Gastroesophageal sphincter (tissue), 4 donors: ENCODE measurements around the gene KMT2C. TPM values are rescaled to one million over a fixed set of nuclear protein-coding genes. Genes with fewer than 3 reads are reported as not detected.
"Not testable (repeated sequence)": the region's sequence is repeated elsewhere in the genome, so short reads cannot be mapped to it uniquely, and the experiment has no call there.

ENCODE experiments used
- ATAC-seq: fragments of 150-250 bp; one replicate; pipeline ENCODE4 v1.9.1; 2016; ENCODE audit warnings: mild to moderate bottlenecking, moderate library complexity
- H3K27ac ChIP-seq, 4 donors: fragments of 200-600 bp; sonication (generic) in 3 of 4; 1 replicate in 3 of 4; 2 replicates in 1 of 4; pipeline ENCODE4 v1.5.1; 2016 to 2019
- H3K27me3 ChIP-seq: fragments of 200-600 bp; sonication (generic); one replicate; pipeline ENCODE4 v1.5.1; 2019
- H3K36me3 ChIP-seq, 2 donors: fragments of 200-600 bp; sonication (generic); one replicate each; pipeline ENCODE4 v1.5.1; 2019; ENCODE audit warnings: control low read depth in 1 of 2
- H3K4me1 ChIP-seq, 3 donors: fragments of 200-600 bp; sonication (generic); 1 replicate in 2 of 3; 2 replicates in 1 of 3; pipeline ENCODE4 v1.5.1; 2016 to 2019; ENCODE audit warnings: control low read depth in 2 of 3
- H3K4me3 ChIP-seq, 2 donors: fragments of 200-600 bp; sonication (generic); one replicate each; pipeline ENCODE4 v1.5.1; 2019; ENCODE audit warnings: mild to moderate bottlenecking in 1 of 2, moderate library complexity in 1 of 2
- H3K9me3 ChIP-seq, 3 donors: fragments of 200-600 bp; sonication (generic); one replicate each; pipeline ENCODE4 v1.5.1; 2017 to 2019; ENCODE audit warnings: control low read depth in 2 of 3
- EP300 ChIP-seq: sonication (generic); formaldehyde crosslinking; IDR thresholded peaks from one replicate; pipeline ENCODE4 v1.6.1; 2017; ENCODE audit warnings: antibody characterized with exemption, mild to moderate bottlenecking
- POLR2A ChIP-seq, 2 donors: fragments of 450-650 bp; IDR thresholded peaks; one replicate each; pipeline ENCODE4 v1.6.1; 2017; ENCODE audit warnings: antibody characterized with exemption in 2 of 2, mild to moderate bottlenecking in 2 of 2, moderate library complexity in 1 of 2
- POLR2AphosphoS5 ChIP-seq: sonication (generic); formaldehyde crosslinking; IDR thresholded peaks from one replicate; pipeline ENCODE4 v1.6.1; 2017; ENCODE audit warnings: antibody characterized with exemption
- WGBS, 2 donors: methylation state at CpG; one replicate each; pipeline ENCODE4 v1.1.5; 2018; ENCODE audit warnings: low coverage in 1 of 2; 5-methylcytosine and 5-hydroxymethylcytosine counted together
- total RNA-seq, 4 donors: library from RNA; depleted of rRNA; stranded (reverse); fragments of >200 nt; gene quantifications; one replicate each; pipeline ENCODE4 v1.1.0, GENCODE V29; 2016
- TF ChIP-seq, protein P1 (sequence below), 4 experiments: fragments of 200-600 bp in 2 of 4; fragments of 450-650 bp in 2 of 4; sonication (generic) in 1 of 4; IDR thresholded peaks; one replicate each; pipeline ENCODE4 v1.5.1; 2017 to 2019; ENCODE audit warnings: antibody characterized with exemption in 4 of 4, mild to moderate bottlenecking in 2 of 4, moderate library complexity in 2 of 4

KMT2C gene
- total RNA-seq, 4 donors from 2014 or later = 63.0 to 84.8 (median 75.5) TPM

- 43% methylated on average over 5 of the region's 5 CpGs for WGBS, 2 donors
- no peaks in the 10 kb centered on the region for H3K36me3 ChIP-seq
- TF ChIP-seq POLR2A (IDR thresholded peaks at IDR 0.05) = no peak
- no peak for TF ChIP-seq POLR2AphosphoS5
- TF ChIP-seq, protein P1, sequence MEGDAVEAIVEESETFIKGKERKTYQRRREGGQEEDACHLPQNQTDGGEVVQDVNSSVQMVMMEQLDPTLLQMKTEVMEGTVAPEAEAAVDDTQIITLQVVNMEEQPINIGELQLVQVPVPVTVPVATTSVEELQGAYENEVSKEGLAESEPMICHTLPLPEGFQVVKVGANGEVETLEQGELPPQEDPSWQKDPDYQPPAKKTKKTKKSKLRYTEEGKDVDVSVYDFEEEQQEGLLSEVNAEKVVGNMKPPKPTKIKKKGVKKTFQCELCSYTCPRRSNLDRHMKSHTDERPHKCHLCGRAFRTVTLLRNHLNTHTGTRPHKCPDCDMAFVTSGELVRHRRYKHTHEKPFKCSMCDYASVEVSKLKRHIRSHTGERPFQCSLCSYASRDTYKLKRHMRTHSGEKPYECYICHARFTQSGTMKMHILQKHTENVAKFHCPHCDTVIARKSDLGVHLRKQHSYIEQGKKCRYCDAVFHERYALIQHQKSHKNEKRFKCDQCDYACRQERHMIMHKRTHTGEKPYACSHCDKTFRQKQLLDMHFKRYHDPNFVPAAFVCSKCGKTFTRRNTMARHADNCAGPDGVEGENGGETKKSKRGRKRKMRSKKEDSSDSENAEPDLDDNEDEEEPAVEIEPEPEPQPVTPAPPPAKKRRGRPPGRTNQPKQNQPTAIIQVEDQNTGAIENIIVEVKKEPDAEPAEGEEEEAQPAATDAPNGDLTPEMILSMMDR (IDR thresholded peaks at IDR 0.05) = no peak
- TF ChIP-seq EP300 = no peak
- no peak overlapping the region for H3K27ac ChIP-seq
- H3K4me3 ChIP-seq = no peak overlapping the region
- ATAC-seq = peak; percentile 1
- H3K27me3 ChIP-seq = no peaks in the 10 kb centered on the region
- H3K9me3 ChIP-seq = no peaks in the 10 kb centered on the region
- peaks cover 0 to 9% (median 0%) of the 10 kb centered on the region in 3 donors for H3K4me1 ChIP-seq
Observed at GRCh38 chr7:152402384-152403250, 33.2 kb downstream of the KMT2C start.

- no peak for ATAC-seq
- H3K27me3 ChIP-seq = no peaks in the 10 kb centered on the region
- no peaks in the 10 kb centered on the region for H3K36me3 ChIP-seq
- no peaks in the 10 kb centered on the region for H3K9me3 ChIP-seq
- no peak overlapping the region for H3K27ac ChIP-seq
- H3K4me3 ChIP-seq = no peak overlapping the region
- TF ChIP-seq EP300 (no peak), POLR2AphosphoS5 (no peak), POLR2A (IDR thresholded peaks at IDR 0.05) (no peak)
- TF ChIP-seq, protein P1 (IDR thresholded peaks at IDR 0.05) = no peak
- H3K4me1 ChIP-seq = peaks cover 0 to 15% (median 0%) of the 10 kb centered on the region in 3 donors
Observed at GRCh38 chr7:152399344-152399743, 36.5 kb downstream of the KMT2C start.

GRCh38 chr7:152395112-152395511 is 40.7 kb downstream of the KMT2C start:
- no peaks in the 10 kb centered on the region for H3K36me3 ChIP-seq
- whole genome bisulfite sequencing, 2 donors = 84 to 87% methylated on average over 7 of the region's 7 CpGs
- H3K9me3 ChIP-seq = no peaks in the 10 kb centered on the region
- no peaks in the 10 kb centered on the region for H3K27me3 ChIP-seq
- H3K4me1 ChIP-seq = peaks cover 0 to 49% (median 0%) of the 10 kb centered on the region in 3 donors
- H3K4me3 ChIP-seq = no peak overlapping the region
- TF ChIP-seq EP300 (no peak), POLR2AphosphoS5 (no peak), POLR2A (IDR thresholded peaks at IDR 0.05) (no peak)
- TF ChIP-seq, protein P1 (IDR thresholded peaks at IDR 0.05) = no peak
- ATAC-seq = no peak
- no peak overlapping the region for H3K27ac ChIP-seq

DNA sequence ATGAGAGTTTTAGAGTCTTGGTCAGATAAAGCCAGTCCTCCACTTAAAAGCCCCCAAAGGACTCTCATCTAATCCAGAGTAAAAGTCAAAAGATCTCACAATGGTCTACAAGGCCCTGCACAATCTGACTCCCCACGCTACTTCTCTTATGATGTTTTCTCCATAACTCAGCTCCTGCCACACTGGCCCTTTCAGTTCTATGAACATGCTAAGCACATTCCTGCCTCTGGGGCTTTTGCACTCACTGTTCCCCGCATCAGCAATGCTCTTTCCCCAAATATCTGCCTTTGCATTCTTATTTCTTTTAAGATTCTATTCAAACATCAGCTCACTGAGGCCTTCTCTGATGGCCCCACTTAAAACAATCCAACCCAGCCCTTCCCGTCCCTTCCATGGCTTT is 41.6 kb downstream of the KMT2C start:
- H3K9me3 ChIP-seq, H3K27ac ChIP-seq: not testable (repeated sequence)

More for the DNA sequence above, 41.6 kb downstream of the KMT2C start:
- not testable (repeated sequence) for H3K36me3 ChIP-seq, H3K27me3 ChIP-seq, H3K4me3 ChIP-seq
- peaks cover 0 to 49% (median 0%) of the 10 kb centered on the region in 3 donors for H3K4me1 ChIP-seq
- WGBS, 2 donors = 32 to 45% methylated on average over 2 to 3 of the region's 3 CpGs
- peak; percentile 78 for ATAC-seq
- TF ChIP-seq, protein P1 (IDR thresholded peaks at IDR 0.05) = peak; percentile 32 to 66 (median 50)
